OCI-LY1 (cell line): ENCODE results near the gene TMEM174.
A peak's percentile ranks its signal among the peaks of the same experiment; 100 is the strongest.

ENCODE experiments used
- H2AFZ ChIP-seq: fragments of 200-600 bp; sonication (generic), shearing (Covaris generic); 2 replicates; pipeline ENCODE4 v1.6.0; 2014; ENCODE audit warnings: antibody characterized with exemption, mild to moderate bottlenecking, low read length
- H3F3A ChIP-seq: fragments of 200-600 bp; sonication (generic), shearing (Covaris generic); 2 replicates; pipeline ENCODE4 v1.6.0; 2014; ENCODE audit warnings: mild to moderate bottlenecking, antibody characterized with exemption, low read length, moderate library complexity; ENCODE audit not compliant: insufficient read depth
- H3K27ac ChIP-seq: fragments of 200-600 bp; sonication (generic); 2 replicates; pipeline ENCODE4 v1.5.1; 2014; ENCODE audit warnings: low read length, mixed run types, mild to moderate bottlenecking, low read depth; ENCODE audit not compliant: poor library complexity, severe bottlenecking
- H3K27me3 ChIP-seq: fragments of 200-600 bp; sonication (generic); 2 replicates; pipeline ENCODE4 v1.6.0; 2014; ENCODE audit warnings: antibody characterized with exemption, mild to moderate bottlenecking, low read length, moderate library complexity; ENCODE audit not compliant: insufficient read depth
- H3K36me3 ChIP-seq: fragments of 200-600 bp; sonication (generic); 2 replicates; pipeline ENCODE4 v1.6.1; 2014; ENCODE audit warnings: mild to moderate bottlenecking, antibody characterized with exemption, low read length, moderate library complexity, mixed read lengths; ENCODE audit not compliant: insufficient read depth
- H3K4me1 ChIP-seq: fragments of 200-600 bp; sonication (generic); 2 replicates; pipeline ENCODE4 v1.5.1; 2014; ENCODE audit warnings: mild to moderate bottlenecking, low read length, moderate library complexity; ENCODE audit not compliant: insufficient read depth, severe bottlenecking
- H3K4me2 ChIP-seq: fragments of 200-600 bp; sonication (generic), shearing (Covaris generic); 2 replicates; pipeline ENCODE4 v1.6.1; 2014; ENCODE audit warnings: low read length
- H3K4me3 ChIP-seq: fragments of 200-600 bp; sonication (generic); 2 replicates; pipeline ENCODE4 v1.5.1; 2014; ENCODE audit warnings: low read length, low read depth, mild to moderate bottlenecking, mixed read lengths; ENCODE audit not compliant: poor library complexity, severe bottlenecking
- H3K79me2 ChIP-seq: fragments of 200-600 bp; shearing (Covaris generic); 2 replicates; pipeline ENCODE4 v1.6.1; 2016; ENCODE audit warnings: mixed run types, low read length, mixed read lengths; ENCODE audit not compliant: insufficient read depth
- H3K9ac ChIP-seq: fragments of 200-600 bp; sonication (generic), shearing (Covaris generic); 2 replicates; pipeline ENCODE4 v1.6.1; 2014; ENCODE audit warnings: mild to moderate bottlenecking, low read length, mixed read lengths
- H3K9me2 ChIP-seq: fragments of 200-600 bp; sonication (generic), shearing (Covaris generic); 2 replicates; pipeline ENCODE4 v1.6.1; 2014; ENCODE audit warnings: low read depth, mild to moderate bottlenecking, low read length, mixed read lengths
- H3K9me3 ChIP-seq: fragments of 200-600 bp; shearing (Covaris generic); 2 replicates; pipeline ENCODE4 v1.6.1; 2014; ENCODE audit warnings: low read length, mixed read lengths
- H4K20me1 ChIP-seq: fragments of 200-600 bp; sonication (generic), shearing (Covaris generic); 2 replicates; pipeline ENCODE4 v1.6.0; 2016; ENCODE audit warnings: mild to moderate bottlenecking, low read length; ENCODE audit not compliant: insufficient read depth
- EZH2 ChIP-seq: fragments of 200-600 bp; sonication (generic), shearing (Covaris generic); IDR thresholded peaks from 2 replicates; pipeline ENCODE4 v1.8.0; 2017; ENCODE audit warnings: borderline replicate concordance, mixed run types, mild to moderate bottlenecking, antibody characterized with exemption, low read length, moderate library complexity, mixed read lengths
- TF ChIP-seq, protein P1 (sequence below): fragments of 200-600 bp; sonication (generic), shearing (Covaris generic); IDR thresholded peaks from 2 replicates; pipeline ENCODE4 v1.5.1; 2017; ENCODE audit warnings: mild to moderate bottlenecking, antibody characterized with exemption, low read length, moderate library complexity, mixed read lengths

Gene TMEM174

DNA sequence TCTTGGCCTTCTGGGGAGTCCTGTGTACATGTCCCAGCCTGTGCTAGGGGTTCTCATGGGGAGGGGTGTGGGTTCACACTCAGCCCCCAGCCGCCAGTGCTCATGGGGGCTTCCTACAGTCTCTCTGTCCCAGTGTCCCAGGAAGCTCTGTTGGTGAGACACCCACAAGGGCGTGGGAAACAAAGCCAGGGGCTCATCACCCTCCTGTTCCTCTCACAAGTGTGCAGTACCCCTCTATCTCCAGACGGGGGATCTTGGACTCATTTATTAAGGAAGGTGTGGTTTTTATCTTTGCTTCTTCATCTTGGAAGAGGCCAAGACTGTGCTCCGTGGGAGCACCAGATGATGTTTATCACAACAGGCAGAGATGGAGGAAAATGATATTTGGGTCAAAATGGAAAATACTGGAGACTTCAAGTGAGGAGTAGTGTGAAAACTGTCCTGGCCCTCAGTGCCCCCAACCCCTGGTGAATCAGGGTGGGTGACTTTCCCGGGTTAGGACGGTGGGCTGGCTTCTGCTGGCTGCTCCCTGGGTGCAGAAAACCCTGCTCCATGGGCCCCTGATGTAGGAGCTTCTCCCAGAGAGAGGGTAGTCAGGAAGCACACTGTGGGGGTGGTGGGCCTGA is 37.5 kb upstream of the TMEM174 start:
- H3K9me2 ChIP-seq: no peaks in the 10 kb centered on the region
- TF ChIP-seq, protein P1, sequence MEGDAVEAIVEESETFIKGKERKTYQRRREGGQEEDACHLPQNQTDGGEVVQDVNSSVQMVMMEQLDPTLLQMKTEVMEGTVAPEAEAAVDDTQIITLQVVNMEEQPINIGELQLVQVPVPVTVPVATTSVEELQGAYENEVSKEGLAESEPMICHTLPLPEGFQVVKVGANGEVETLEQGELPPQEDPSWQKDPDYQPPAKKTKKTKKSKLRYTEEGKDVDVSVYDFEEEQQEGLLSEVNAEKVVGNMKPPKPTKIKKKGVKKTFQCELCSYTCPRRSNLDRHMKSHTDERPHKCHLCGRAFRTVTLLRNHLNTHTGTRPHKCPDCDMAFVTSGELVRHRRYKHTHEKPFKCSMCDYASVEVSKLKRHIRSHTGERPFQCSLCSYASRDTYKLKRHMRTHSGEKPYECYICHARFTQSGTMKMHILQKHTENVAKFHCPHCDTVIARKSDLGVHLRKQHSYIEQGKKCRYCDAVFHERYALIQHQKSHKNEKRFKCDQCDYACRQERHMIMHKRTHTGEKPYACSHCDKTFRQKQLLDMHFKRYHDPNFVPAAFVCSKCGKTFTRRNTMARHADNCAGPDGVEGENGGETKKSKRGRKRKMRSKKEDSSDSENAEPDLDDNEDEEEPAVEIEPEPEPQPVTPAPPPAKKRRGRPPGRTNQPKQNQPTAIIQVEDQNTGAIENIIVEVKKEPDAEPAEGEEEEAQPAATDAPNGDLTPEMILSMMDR: peak; percentile 54
- TF ChIP-seq EZH2: no peak
- H3K36me3 ChIP-seq: no peaks in the 10 kb centered on the region
- no peak overlapping the region for H2AFZ ChIP-seq
- H3K79me2 ChIP-seq: no peaks in the 10 kb centered on the region
- H3K9me3 ChIP-seq: no peaks in the 10 kb centered on the region
- no peak overlapping the region for H3K27ac ChIP-seq
- H3K27me3 ChIP-seq: no peaks in the 10 kb centered on the region
- no peaks in the 10 kb centered on the region for H3K4me1 ChIP-seq
- no peak overlapping the region for H3K9ac ChIP-seq
- H4K20me1 ChIP-seq: no peaks in the 10 kb centered on the region
- H3K4me2 ChIP-seq: no peak overlapping the region
- no peak overlapping the region for H3K4me3 ChIP-seq
- no peaks in the 10 kb centered on the region for H3F3A ChIP-seq

DNA sequence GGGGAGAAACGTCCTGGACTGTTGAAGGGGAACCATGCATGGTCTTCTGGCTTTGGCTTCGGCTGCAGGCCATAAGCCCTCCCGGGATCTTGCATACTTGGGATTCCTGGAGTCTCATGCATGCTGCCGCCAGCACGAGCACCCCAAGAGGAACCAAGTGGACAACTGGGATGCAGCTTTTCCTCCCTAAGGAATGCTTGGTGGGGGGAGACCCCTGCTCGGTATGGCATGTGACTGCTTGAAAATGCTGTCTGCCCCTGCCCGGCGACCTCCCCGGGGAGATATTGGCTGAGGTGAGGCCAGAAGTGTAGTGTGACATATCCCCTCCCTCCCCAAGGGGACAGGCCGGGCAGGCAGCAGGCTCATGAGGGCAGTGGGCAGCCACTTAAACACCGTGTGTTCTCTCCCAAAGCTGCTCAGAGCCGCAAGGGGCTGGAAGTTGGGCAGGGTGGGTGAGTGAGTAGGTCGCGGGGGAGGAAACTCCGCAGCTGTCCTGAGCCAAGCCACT is 36.9 kb upstream of the TMEM174 start:
- Histone ChIP-seq H3K79me2 (no peaks in the 10 kb centered on the region), H3K9me3 (no peaks in the 10 kb centered on the region), H2AFZ (no peak overlapping the region), H3K27me3 (no peaks in the 10 kb centered on the region), H3K27ac (no peak overlapping the region), H3K9ac (no peak overlapping the region), H3K36me3 (no peaks in the 10 kb centered on the region), H3K4me1 (no peaks in the 10 kb centered on the region), H4K20me1 (no peaks in the 10 kb centered on the region), H3K4me2 (no peak overlapping the region), H3K9me2 (no peaks in the 10 kb centered on the region), H3K4me3 (no peak overlapping the region), H3F3A (no peaks in the 10 kb centered on the region)
- no peak for TF ChIP-seq EZH2
- TF ChIP-seq, protein P1: no peak

DNA sequence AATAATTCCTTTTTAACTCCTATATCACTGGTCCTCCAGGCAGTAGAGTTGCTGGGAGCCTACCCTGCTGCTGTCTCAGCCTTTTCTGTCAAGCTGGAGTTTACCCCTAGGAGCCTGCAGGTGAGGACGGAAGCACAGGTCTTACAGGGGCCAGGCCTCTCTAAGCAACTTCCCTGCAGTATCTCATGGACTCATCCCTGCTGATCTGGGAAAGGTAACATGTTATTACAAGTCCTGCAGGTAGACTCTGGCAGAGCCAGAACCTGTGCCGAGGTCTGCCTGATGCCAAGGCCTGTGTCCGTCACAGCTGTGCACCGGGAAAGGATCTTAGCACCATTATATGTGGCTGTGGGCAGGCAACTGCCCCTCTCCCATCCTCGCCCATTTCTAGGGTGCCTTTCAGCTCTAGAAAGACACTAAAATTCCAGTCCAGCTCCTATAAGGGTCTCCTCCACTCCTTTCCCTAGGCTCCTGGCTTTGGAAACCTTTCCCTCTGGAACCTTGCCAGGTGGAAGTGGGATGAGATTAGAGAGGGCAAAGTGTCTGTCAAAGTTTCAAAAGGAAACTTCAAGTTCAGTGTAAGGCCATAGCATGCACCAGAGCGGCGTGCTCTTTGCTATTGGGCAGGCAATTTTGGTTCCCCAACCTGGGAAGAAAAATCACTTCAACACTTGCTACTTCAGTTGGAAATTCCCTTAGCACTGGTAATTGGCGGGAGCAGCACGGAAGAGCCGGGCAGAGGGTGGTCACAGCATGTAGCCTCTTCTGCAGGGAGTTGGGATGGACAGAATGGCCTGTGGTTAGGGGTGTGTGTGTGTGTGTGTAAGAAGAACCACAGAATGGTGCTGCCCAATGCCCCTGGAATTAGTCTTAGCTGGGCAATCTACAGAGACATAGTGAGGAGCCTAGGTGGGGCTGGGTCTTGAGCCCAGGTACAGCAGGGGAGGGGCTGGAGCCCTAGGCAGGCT is 35.1 kb upstream of the TMEM174 start:
- Histone ChIP-seq H3F3A (no peaks in the 10 kb centered on the region), H3K9ac (no peak overlapping the region), H3K9me3 (no peaks in the 10 kb centered on the region), H3K4me3 (no peak overlapping the region), H4K20me1 (no peaks in the 10 kb centered on the region), H2AFZ (no peak overlapping the region), H3K4me1 (no peaks in the 10 kb centered on the region), H3K27ac (no peak overlapping the region), H3K36me3 (no peaks in the 10 kb centered on the region), H3K4me2 (no peak overlapping the region), H3K27me3 (no peaks in the 10 kb centered on the region), H3K79me2 (no peaks in the 10 kb centered on the region), H3K9me2 (no peaks in the 10 kb centered on the region)
- TF ChIP-seq EZH2: no peak
- TF ChIP-seq, protein P1: no peak
